Keratinocyte (primary cell): Measurements from ENCODE around the gene ACADVL.

Experiments
- EZH2 ChIP-seq: IDR thresholded peaks from one replicate; pipeline ENCODE4 v1.6.1; 2012; ENCODE audit warnings: inconsistent platforms, mild to moderate bottlenecking, low read length, moderate library complexity
- TF ChIP-seq, protein P1 (sequence below), 3 experiments: IDR thresholded peaks in 1 of 3; conservative IDR thresholded peaks in 1 of 3; optimal IDR thresholded peaks in 1 of 3; 2 replicates in 2 of 3; 3 replicates in 1 of 3; pipeline versions ENCODE3 to v1.5.1; 2011; ENCODE audit warnings: low read length in 3 of 3, mild to moderate bottlenecking in 3 of 3, moderate library complexity in 2 of 3, control low read depth in 1 of 3, inconsistent platforms in 1 of 3; ENCODE audit not compliant: insufficient read depth in 2 of 3; ENCODE audit errors: extremely low read depth in 1 of 3

- TF ChIP-seq, protein P1, sequence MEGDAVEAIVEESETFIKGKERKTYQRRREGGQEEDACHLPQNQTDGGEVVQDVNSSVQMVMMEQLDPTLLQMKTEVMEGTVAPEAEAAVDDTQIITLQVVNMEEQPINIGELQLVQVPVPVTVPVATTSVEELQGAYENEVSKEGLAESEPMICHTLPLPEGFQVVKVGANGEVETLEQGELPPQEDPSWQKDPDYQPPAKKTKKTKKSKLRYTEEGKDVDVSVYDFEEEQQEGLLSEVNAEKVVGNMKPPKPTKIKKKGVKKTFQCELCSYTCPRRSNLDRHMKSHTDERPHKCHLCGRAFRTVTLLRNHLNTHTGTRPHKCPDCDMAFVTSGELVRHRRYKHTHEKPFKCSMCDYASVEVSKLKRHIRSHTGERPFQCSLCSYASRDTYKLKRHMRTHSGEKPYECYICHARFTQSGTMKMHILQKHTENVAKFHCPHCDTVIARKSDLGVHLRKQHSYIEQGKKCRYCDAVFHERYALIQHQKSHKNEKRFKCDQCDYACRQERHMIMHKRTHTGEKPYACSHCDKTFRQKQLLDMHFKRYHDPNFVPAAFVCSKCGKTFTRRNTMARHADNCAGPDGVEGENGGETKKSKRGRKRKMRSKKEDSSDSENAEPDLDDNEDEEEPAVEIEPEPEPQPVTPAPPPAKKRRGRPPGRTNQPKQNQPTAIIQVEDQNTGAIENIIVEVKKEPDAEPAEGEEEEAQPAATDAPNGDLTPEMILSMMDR (optimal IDR thresholded peaks at IDR 0.05 in 1 of 3, IDR thresholded peaks at IDR 0.05 in 1 of 3, conservative IDR thresholded peaks at IDR 0.05 in 1 of 3; ENCODE audit: extremely low read depth in 1 of 3, insufficient read depth in 2 of 3, low read length in 3 of 3) = no peak
- no peak for TF ChIP-seq EZH2
Measured at GRCh38 chr17:7254511-7254910, 34.8 kb downstream of the ACADVL start.
